Stimulated activated CD4-positive, alpha-beta T cell treated with anti-CD3 and anti-CD28 coated beads, Interleukin-15, amount 100 ng/mL, for 48 hours (primary cell): ENCODE results near the gene PDE10A.

Experiments used
- DNase-seq, 2 donors: peaks; one replicate each; pipeline ENCODE4 v3.0.0-alpha.2; 2020; ENCODE audit warnings: low read depth in 2 of 2

PDE10A gene

DNA sequence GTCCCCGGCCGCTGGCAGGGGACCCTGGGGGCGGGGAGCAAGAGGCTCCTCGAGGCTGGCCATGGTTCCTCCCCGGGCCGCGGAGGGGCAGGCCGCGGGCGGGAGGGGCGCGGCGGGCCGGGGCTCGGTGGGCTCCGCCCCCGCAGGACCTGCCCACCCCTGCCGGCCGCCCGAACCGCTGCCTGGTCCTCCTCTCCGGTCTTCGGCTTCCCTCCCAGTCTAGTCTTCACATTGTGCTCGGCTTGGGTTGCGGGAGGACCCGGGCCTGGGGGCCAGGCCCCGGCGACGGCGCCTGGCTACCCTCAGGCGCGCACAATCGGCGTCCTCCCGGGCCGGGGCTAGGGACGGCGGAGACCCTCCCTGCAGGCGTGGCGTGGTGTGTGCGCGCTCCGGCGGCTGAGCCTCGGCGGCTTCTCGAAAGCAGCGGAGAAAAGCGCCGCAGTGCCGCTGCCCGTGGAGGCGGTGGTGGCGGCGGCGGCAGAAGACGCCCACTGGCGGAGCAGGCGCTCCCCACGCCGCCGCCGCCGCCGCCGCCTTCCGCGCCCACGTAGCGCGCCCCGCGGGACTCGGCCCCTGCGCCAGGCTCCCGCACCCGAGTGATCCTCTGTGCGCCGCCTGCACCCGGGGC lies at the start of gene PDE10A:
PDE10A (minus strand) TSS at position 493 of the 628 bp plus-strand sequence; CDS start at position 63, 430 bp downstream.
- DNase-seq: no peak

DNA sequence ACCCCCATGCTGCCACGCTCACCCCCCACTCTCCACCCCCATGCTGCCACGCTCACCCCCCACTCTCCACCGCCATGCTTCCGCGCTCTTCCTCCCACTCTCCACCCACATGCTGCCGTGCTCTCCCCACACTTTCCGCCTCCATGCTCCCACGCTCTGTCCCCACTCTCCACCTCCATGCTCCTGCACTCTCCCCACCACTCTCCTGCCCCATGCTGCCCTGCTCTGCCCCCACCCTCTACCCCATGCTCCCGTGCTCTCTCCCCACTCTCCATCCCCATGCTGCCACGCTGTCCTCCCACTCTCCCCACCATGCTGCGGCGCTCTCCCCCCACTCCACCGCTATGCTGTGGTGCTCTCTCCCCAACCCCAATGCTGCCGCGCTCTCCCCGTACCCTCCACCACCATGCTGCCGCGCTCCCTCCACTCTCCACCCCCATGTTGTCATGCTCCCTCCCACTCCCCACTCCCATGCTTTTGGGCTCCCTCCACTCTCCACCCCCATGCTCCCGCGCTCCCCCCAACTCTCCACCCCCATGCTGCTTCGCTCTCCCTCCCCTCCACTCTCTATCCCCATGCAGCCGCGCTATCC lies 46.0 kb upstream of the PDE10A start:
- no peak for DNase-seq

DNA sequence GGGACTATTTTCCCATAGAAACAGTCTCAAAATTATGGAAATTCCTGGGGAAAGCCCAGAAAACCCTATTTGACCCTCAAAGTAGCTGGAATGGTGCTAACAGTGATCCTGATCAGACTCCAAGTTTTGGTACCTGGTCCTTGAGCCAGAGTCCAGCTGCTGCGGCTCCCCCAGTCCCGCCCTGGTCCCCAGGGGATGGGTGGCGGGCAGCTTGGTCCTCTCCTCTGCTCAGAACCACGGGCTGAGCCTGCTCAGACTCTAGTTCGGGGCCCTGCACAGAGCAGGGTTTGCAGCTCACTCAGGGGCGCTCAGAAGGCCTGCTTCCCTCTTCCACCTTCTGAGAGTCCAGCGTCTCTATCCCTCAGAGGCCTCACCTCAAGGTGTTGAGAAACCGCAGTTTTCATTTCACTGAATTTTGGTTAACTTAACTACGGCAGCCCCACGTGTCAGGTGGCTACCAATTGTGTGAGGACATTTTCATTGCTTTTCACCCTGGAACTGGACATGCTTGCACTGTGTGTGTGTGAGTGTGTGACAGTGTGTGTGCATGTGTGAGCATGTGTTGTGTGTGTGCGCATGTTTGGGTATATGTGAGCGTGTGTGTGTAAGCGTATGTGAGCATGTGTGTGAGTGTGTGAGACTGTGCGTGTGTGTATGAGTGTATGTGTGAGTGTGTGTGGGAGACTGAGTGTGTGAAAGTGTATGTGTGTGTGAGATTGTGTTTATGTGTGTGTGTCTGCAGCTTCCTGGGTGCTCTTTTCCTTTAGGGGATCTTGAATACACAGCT lies 44.2 kb upstream of the PDE10A start:
- DNase-seq: no peak

DNA sequence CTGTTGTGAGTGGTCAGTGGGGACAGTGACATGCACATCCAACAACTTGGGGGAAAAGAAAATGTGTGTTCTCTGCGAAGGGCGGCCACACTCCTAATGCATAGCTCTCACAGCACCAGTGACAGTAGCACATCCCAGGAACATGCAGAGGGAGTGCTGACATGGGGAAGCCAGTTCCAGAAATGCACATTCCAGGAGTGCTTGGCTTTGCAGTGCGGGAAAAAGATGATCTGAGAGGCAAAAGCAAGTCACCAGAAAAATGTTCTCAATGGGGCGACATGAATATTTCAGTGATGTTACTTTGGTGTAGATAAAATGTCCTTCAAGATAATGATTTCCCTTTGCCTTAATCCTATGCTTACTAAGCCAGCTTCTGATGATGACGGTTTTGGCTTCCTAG lies 42.9 kb upstream of the PDE10A start:
- no peak for DNase-seq

DNA sequence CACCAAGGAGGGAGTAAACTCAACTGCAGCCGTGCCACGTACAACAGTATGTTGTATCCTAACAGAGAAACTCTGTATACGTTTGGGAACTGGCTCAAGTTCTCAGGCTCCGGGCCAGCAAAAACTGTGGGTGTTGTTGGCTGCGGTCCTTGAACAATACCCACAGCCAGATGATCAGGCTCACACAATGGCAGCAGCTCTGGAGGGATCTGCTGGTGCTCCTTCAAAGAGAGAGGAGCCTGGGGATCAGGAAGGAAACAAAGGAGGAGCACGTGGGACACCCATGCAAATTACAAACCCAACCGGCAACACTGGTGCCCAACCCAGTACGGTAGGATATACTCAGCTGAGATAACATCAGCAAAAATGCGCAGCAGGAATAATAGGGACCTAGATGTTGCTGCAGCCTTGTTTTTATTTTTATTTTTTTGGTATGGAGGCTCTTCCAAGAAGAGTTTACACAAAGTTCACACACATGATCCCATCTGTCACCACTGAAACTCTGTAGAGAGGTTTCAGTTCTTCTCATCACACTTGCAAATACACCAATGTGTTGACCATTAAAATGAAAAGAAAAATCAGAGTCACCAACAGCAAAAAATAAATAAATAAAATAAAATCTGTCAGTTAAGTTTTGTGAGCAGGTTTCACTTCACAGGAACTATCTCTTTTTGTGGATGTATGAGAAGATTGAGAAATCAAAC lies 41.2 kb upstream of the PDE10A start:
- no peak for DNase-seq

DNA sequence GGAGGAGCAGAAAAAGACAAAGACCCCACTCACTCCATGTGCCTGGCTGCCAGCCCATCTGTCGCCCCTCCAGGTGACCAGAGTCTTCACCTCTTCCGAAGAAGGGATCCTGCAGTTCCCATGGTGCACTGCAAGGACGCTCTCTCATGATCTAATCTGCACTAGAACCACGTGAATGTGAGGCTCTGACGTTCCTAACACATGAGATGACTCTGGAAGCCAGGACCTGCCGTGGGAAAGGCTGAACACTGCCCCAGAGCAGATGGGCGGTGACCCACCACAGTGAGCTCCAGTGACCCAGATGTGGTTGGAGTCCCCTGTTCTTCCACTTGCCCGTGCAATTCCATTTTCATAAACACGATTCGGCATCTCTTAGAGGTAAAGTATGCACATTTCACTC lies 39.6 kb upstream of the PDE10A start:
- DNase-seq: no peak

DNA sequence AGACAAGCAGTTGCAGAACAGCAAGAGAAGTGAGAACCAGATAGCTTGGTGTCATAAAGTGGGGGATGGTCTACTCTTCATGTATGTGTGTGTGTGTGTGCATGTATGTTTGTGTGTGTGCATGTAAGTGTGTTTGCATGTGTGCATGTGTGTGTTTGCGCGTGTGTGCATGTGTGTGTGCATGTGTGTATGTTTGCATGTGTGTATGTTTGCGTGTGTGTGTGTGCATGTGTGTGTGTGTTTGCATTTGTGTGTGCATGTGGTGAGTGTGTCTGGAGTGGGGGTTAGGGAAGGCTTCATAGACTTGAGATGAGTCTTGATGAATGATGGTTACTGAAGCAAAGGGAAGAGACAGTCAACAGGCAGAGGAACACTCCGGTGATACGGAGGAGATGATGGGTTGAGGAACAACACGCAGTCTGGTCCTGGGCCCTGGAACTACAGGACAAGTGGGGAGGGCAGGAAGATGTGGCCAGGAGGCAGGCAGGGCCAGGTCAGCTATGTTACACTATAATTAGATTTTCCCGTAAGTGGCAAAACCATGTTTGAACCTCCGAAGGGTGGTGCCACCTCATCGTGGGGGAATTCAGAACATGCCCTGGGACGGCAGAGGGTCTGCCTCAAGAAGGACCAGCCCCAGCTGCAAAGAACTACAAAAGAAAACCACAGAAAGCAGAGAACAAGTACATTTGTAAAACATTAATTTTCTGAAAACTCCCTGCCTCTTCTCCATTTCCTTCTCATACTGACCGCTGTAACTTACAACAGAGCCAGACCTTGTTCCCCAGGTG lies 38.7 kb upstream of the PDE10A start:
- DNase-seq: no peak

DNA sequence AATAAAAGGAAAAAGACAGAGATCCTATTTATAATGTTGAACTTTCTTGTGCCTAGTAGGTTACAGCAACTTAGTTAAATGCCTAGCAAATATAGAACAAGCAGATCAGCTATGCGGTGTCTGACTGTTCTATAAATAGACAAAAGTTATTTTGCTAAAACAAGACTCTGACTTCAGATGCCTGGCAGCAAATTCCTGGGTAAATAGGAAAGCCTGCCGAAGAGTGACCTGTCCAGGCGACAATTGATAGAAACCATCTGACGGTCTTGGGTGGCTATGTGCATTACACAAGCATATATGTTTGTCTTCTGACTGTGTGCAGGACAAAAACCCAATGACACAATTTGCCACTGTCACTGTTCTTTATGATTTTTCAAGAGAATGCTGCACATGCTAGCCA lies 38.0 kb upstream of the PDE10A start:
- no peak for DNase-seq

DNA sequence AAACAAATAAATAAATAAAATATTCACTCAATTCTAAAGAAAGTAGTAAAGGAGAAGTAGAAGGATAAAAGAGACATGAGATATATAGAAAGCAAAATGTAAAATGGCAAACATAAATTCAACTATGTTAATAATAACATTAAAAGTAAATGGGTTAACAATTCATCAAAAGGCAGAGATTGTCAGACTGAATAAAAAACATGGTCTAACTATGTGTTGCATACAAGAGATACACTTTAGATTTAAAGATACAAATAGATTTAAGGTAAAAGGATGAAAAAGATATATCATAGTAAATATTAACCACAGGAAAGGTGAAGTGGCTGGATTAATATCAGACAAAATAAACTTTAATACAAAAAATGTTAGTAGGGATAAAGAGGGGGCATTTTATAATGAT lies 35.8 kb upstream of the PDE10A start:
- no peak for DNase-seq

DNA sequence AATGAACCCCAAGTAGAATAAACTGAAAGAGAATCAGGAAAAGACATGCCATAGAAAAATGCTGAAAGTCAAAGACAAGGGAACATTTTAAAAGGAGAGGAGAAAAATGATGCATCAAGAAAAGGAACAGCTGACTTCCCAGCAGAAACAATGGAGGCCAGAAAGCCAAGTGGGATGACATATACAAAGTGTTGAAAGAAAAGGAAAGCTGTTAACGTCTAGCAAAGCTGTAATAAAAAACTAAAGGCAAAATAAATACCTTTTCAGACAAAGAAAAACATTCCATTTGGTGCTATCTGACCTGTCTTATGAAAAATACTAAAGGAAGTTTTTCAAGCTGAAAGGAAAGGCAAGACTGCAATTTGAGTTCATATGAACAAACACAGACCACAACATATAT lies 34.1 kb upstream of the PDE10A start:
- no peak for DNase-seq

DNA sequence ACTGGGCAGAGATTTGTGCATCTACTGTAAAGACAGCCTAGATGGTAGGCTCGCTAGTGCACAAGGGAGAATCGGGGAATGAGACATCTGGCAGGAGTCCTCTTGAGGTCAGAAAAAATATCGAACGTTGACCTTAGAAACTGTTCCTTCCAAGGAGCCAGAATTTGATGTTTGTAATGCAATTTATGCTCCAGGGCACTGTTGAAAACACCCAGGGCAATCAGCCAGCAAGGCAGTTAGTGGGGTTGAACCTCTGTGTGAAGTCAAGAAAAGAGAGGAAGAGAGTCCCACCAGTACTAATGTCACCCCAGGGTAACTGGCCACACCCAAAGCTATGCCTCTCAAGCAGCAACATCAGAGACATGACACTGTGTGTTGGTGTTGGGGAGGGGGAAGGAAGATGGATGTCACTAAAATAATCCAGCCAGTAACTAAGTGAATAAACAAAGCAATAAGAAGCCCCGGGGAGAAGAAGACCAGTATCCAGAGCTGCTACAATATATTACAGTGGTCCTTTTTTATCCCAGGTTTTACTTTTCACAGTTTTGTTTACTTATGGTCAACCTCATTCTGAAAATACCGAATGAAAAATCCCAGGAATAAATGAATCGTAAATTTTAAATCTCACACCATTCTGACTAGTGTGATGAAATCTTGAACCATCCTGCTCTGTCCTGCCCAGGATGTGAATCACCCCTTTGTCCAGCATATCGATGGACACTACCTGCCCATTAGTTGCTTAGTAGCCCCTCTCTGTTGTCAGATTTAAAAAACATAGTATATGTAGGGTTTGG lies 32.9 kb upstream of the PDE10A start:
- no peak for DNase-seq

DNA sequence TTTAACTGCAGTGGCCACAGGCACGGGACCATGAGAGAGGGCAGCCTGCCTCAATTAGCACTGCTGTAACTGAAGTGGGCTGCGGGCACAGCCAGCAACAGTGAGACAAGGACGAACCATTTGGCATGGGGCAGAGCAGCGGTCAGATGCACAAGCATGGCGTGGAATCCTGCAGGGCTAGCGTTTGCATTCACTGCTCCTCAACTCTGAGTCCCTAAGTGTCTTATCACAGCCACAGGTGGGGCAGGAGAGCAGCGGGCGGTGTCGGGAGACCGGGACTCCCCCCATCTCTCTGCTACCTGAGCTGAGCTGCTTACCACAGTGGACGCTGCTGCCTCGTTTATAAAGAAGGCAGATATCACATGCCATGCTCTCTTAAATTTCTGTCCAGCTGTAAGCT lies 31.3 kb upstream of the PDE10A start:
- DNase-seq: no peak

DNA sequence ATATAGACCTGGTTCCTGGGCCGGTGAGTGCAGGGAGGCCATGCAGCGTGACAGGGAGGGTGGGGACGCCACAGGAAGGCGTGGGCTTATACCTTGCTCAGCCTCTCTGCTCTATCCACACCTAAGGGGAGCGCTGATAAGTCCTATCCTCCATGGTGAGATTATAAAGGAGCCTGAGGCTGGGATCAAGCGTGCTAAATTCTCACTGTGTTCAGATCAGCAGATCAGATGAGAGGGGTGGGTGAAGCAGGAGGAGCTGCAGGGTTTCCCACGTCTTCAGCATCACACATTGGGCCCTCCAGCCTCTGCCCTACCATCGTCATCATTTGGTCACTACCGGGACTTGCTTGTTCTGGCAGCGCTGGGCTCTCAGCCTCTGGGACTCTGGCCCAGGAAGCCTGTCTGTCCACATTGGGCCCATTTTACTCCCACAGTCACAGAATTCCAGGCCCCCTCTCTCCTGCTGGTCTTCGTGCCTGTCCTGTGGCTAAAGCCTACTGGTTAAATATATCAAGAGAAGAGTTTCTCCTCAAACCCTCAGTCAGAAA lies 29.1 kb upstream of the PDE10A start:
- DNase-seq: no peak

DNA sequence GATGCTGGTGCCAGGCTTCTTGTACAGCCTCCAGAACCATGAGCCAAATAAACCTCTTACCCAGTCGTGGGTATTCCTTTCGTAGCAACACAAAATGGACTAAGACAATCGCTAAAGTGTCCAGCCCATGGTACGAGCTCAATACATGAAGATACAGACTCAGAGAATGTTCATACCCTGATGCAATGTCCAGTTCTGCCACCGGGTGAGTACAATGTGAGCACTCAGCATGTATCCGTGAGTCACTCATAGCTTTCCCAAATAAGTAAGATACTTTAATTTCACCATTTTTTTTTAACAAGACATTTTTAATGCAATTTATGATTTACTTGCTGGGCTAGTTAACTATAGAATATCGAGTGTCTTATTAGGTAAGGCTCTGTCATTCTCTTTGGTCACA lies 26.7 kb upstream of the PDE10A start:
- DNase-seq: no peak

DNA sequence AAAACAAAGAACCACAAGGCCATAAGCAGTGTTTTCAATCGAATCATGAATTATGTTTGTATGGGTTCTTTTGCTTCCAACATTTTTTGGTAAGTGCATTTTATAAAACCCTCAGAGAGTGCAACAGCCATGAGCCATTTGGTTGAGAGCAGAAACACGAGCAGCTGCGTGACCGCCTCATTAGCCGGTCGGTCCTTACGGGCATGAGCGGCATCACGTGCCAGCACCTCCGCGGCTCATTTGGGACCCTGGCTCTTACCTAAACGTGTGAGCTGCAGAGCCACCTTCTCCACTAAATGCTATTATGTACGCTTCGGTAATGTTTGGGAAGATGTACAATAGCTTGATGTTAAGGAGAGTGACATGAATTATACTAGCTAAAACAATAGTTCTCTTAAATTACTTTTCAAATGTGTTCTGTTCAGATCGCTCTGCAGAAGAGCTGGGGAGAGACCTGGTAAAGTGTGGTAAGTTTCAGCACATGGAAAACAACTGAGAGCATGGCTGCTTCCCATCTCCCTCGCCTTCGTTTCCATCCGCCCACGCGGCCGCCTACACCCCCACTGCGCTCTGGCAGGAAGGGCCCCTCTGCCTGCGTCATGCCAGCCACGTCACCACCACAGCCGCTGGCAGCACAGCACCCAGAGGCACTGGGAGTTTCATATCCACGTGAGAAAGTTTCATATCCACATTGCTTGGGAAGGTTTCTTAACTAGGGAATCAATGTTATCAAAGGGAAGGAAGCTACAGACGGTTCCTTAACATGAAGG lies 23.7 kb upstream of the PDE10A start:
- DNase-seq: no peak

DNA sequence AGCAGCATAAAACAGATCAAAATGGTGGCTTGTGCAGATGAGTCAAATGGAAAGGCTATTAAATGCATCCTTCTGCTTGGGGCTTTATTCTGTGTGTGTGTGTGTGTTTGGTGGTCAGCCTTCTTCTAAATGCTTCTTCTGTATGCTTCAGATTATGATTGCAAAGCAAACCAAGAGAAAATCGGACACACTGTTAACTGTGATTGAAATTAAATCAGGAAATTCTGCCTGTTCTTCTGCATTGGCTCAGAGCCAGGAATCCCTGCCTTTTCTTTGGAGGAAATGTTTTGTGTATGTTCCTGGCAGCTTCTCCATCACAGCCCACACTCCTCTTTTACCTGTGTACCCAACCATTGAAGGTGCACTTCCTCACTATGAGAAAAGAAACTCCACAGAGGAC lies 22.3 kb upstream of the PDE10A start:
- no peak for DNase-seq

DNA sequence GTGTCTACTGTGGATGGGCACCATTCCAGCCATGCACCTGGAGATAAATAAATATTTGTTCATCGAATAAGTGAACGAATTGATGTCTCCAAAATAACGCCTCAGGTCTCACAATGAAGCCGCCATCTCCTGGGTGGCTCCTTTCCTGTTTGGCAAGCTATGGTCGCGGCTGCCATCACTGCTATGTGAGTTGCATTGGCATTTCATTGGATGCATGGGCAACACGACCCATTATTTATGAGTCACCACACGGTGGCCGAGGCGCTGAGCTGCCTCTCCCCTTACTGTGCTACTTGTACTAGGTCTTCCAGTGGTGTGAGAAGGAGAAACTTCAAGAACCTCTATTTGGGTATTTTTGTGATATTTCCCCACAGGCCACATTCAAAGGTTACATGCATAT lies 21.3 kb upstream of the PDE10A start:
- no peak for DNase-seq

DNA sequence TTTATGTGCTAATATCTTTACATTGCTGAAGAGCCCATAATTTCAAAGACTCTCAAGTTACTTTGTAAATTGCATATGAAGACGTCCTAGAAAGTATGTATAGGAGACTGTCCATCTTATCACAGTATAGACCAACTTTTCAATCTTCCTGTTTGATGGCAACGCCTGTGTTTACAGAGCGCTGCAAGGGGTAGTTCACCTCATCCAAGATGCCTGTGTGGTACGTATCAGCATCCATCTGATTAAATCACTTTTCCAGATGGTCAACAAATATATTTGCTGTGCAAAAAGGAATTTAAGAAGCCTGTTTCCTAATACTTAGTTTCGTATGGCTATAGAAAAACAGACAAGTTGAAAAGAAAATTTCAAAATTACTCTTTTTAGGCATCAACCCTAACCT lies 17.9 kb upstream of the PDE10A start:
- DNase-seq: no peak

DNA sequence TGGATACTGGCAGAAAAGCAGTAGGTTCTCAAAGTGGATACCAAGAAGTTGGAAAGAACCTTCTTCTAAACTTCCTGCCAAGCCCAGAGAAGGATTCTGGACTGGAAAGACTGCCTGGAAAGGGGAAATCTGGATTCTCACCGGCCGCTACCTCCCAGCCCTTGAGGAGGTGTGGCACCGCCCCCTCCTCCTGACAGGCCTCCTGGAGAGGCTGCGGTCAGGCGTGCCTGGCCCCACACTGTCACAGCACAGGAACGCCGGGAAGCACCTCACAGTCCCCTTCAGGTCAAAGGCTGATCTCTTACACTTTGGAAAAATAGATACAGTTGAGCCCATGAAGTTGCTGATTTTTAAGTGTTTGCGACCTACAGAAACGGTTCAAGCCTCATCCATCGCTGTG lies 16.3 kb upstream of the PDE10A start:
- DNase-seq: no peak

DNA sequence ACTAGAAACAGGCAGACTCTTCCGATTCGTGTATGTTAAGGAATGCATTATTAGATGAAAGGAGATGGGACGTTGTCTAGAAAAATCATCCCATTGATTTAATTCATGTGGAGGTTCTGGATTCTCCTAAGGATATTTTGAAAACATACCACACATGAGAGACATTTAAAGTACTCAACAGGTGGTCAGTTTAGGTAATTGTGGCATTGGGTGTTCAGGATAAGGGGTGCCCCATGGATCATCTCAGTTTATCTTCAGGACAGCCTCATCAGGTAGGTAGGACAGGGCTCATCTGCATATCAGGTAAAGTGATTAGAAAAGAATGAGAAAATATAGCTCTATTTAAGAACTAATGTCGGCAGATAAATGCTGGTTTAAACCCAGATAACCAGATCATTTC lies 15.9 kb upstream of the PDE10A start:
- DNase-seq: no peak
